HS-5 (cell line): ENCODE data around the gene FAAP20.
"Not testable (repeated sequence)": the region's sequence is repeated elsewhere in the genome, so short reads cannot be mapped to it uniquely, and the experiment has no call there.

Experiments
- DNase-seq: peaks from one replicate; pipeline ENCODE4 v3.0.0-alpha.2; 2012; ENCODE audit warnings: low read depth

The FAAP20 gene

GRCh38 chr1:2156866-2157265, 37.7 kb downstream of the FAAP20 start:
- DNase-seq = no peak

GRCh38 chr1:2155788-2156187, 38.8 kb downstream of the FAAP20 start:
- DNase-seq = no peak

GRCh38 chr1:2155147-2155598, 39.4 kb downstream of the FAAP20 start:
- no peak for DNase-seq

GRCh38 chr1:2154022-2154421, 40.5 kb downstream of the FAAP20 start:
- no peak for DNase-seq

GRCh38 chr1:2152954-2153353, 41.6 kb downstream of the FAAP20 start:
- DNase-seq = no peak

GRCh38 chr1:2151911-2152310, 42.7 kb downstream of the FAAP20 start:
- DNase-seq = no peak

GRCh38 chr1:2151252-2151651, 43.3 kb downstream of the FAAP20 start:
- DNase-seq = no peak

GRCh38 chr1:2150801-2151200, 43.8 kb downstream of the FAAP20 start:
- DNase-seq = no peak

GRCh38 chr1:2148691-2149090, 45.9 kb downstream of the FAAP20 start:
- DNase-seq = no peak

GRCh38 chr1:2147869-2148268, 46.7 kb downstream of the FAAP20 start:
- not testable (repeated sequence) for DNase-seq

GRCh38 chr1:2146836-2147517, 47.6 kb downstream of the FAAP20 start:
- no peak for DNase-seq

GRCh38 chr1:2145946-2146835, 48.4 kb downstream of the FAAP20 start:
- DNase-seq = no peak

GRCh38 chr1:2144501-2145090, 50.0 kb downstream of the FAAP20 start:
- no peak for DNase-seq

GRCh38 chr1:2143814-2144500, 50.6 kb downstream of the FAAP20 start:
- DNase-seq = no peak

- no peak for DNase-seq
These were observed 53.5 kb downstream of the FAAP20 start for GRCh38 chr1:2141025-2141424.
